Tibial artery (tissue), 4 donors: Measurements from ENCODE around the gene NID1.
A peak's percentile ranks its signal among the peaks of the same experiment; 100 is the strongest.

ENCODE experiments used
- DNase-seq, 2 donors: peaks; one replicate each; pipeline ENCODE4 v3.0.0-alpha.2; 2019
- H3K27ac ChIP-seq, 2 donors: fragments of 200-600 bp; sonication (generic) in 1 of 2; 1 replicate in 1 of 2; 2 replicates in 1 of 2; pipeline ENCODE4 v1.5.1; 2018 to 2019; ENCODE audit warnings: mild to moderate bottlenecking in 1 of 2
- H3K27me3 ChIP-seq, 2 donors: fragments of 200-600 bp; sonication (generic) in 1 of 2; one replicate each; pipeline versions ENCODE4 v1.5.1 to v1.6.0; 2016 to 2019
- H3K36me3 ChIP-seq, 3 donors: fragments of 200-600 bp; sonication (generic) in 2 of 3; one replicate each; pipeline ENCODE4 v1.5.1; 2016 to 2019; ENCODE audit warnings: mild to moderate bottlenecking in 2 of 3
- H3K4me1 ChIP-seq, 4 donors: fragments of 200-600 bp; sonication (generic) in 2 of 4; 1 replicate in 3 of 4; 2 replicates in 1 of 4; pipeline ENCODE4 v1.5.1; 2016 to 2019
- H3K4me3 ChIP-seq, 2 donors: fragments of 200-600 bp; sonication (generic) in 1 of 2; 1 replicate in 1 of 2; 2 replicates in 1 of 2; pipeline ENCODE4 v1.5.1; 2018 to 2019; ENCODE audit warnings: mild to moderate bottlenecking in 2 of 2
- H3K9me3 ChIP-seq, 3 donors: fragments of 200-600 bp; sonication (generic) in 1 of 3; one replicate each; pipeline ENCODE4 v1.5.1; 2016 to 2019
- CTCF ChIP-seq, 2 experiments: fragments of 200-600 bp in 1 of 2; fragments of 450-650 bp in 1 of 2; IDR thresholded peaks; one replicate each; pipeline ENCODE4 v1.5.1; 2017 to 2019; ENCODE audit warnings: antibody characterized with exemption in 2 of 2, mild to moderate bottlenecking in 1 of 2, moderate library complexity in 1 of 2
- intact Hi-C: fragments of 100-400 bp; cut with DNase I; formaldehyde crosslinking; loops from one replicate; pipeline ENCODE4 v1.15.0; 2023; ENCODE audit warnings: low total_unique reads

Gene NID1

GRCh38 chr1:236110137-236110536 lies 45.2 kb upstream of the NID1 start:
- Histone ChIP-seq H3K4me3 (no peak overlapping the region), H3K27me3 (peaks cover 0 to 6% of the 10 kb centered on the region in 2 donors), H3K4me1 (no peaks in the 10 kb centered on the region), H3K9me3 (no peaks in the 10 kb centered on the region), H3K36me3 (no peaks in the 10 kb centered on the region), H3K27ac (no peak overlapping the region)
- TF ChIP-seq CTCF (IDR thresholded peaks at IDR 0.05) = no peak
- no peak for DNase-seq
- intact Hi-C loops = loop anchor here (2.0 kb wide), 1 partner anchor 381 kb away; no protein-coding TSS in a partner anchor

- Histone ChIP-seq H3K27me3 (peaks cover 0 to 7% of the 10 kb centered on the region in 2 donors), H3K4me3 (no peak overlapping the region), H3K9me3 (no peaks in the 10 kb centered on the region), H3K27ac (no peak overlapping the region), H3K36me3 (no peaks in the 10 kb centered on the region), H3K4me1 (no peaks in the 10 kb centered on the region)
- intact Hi-C loops = loop anchor here (10.0 kb wide), 1 partner anchor 417 kb away; the partner anchor contains the start of gene LGALS8
- TF ChIP-seq CTCF (IDR thresholded peaks at IDR 0.05) = no peak
- no peak for DNase-seq
These were observed 43.2 kb upstream of the NID1 start for GRCh38 chr1:236108027-236108648.

GRCh38 chr1:236107121-236107907 lies 42.4 kb upstream of the NID1 start:
- TF ChIP-seq CTCF (IDR thresholded peaks at IDR 0.05) = no peak
- H3K36me3 ChIP-seq = no peaks in the 10 kb centered on the region
- H3K27ac ChIP-seq = no peak overlapping the region
- no peak overlapping the region for H3K4me3 ChIP-seq
- peaks cover 0 to 15% of the 10 kb centered on the region in 2 donors for H3K27me3 ChIP-seq
- H3K9me3 ChIP-seq = no peaks in the 10 kb centered on the region
- DNase-seq = no peak
- intact Hi-C loops = loop anchor here (10.0 kb wide), 1 partner anchor 417 kb away; the partner anchor contains the start of gene LGALS8
- no peaks in the 10 kb centered on the region for H3K4me1 ChIP-seq

- peak; percentile 75 to 82 for TF ChIP-seq CTCF (IDR thresholded peaks at IDR 0.05)
- Histone ChIP-seq H3K36me3 (no peaks in the 10 kb centered on the region), H3K27ac (no peak overlapping the region), H3K4me3 (no peak overlapping the region), H3K27me3 (peaks cover 0 to 36% of the 10 kb centered on the region in 2 donors), H3K4me1 (no peaks in the 10 kb centered on the region), H3K9me3 (no peaks in the 10 kb centered on the region)
- DNase-seq = peak in 1 of 2 donors; percentile 50
- intact Hi-C loops = loop anchor here (10.0 kb wide), 1 partner anchor 421 kb away; the partner anchor contains the start of gene LGALS8
These were observed 38.8 kb upstream of the NID1 start for GRCh38 chr1:236103646-236104218.

GRCh38 chr1:236103059-236103458 lies 38.2 kb upstream of the NID1 start:
- intact Hi-C loops = loop anchor here (10.0 kb wide), 1 partner anchor 422 kb away; the partner anchor contains the start of gene LGALS8
- Histone ChIP-seq H3K9me3 (no peaks in the 10 kb centered on the region), H3K4me3 (no peak overlapping the region), H3K36me3 (no peaks in the 10 kb centered on the region), H3K27me3 (peaks cover 0 to 36% of the 10 kb centered on the region in 2 donors), H3K4me1 (no peaks in the 10 kb centered on the region), H3K27ac (no peak overlapping the region)
- TF ChIP-seq CTCF (IDR thresholded peaks at IDR 0.05) = no peak
- DNase-seq = no peak
